Coronary artery (tissue), 2 donors: ENCODE measurements around the gene ARFGAP2.

Experiments used
- DNase-seq: peaks from one replicate; pipeline ENCODE4 v3.0.0-alpha.2; 2017; ENCODE audit warnings: low spot score
- H3K27ac ChIP-seq, 2 donors: fragments of 200-600 bp; sonication (generic); one replicate each; pipeline ENCODE4 v1.5.1; 2016 to 2019
- H3K4me3 ChIP-seq: fragments of 200-600 bp; sonication (generic); 2 replicates; pipeline ENCODE4 v1.5.1; 2016; ENCODE audit warnings: mild to moderate bottlenecking, moderate library complexity
- TF ChIP-seq, protein P1 (sequence below): fragments of 200-600 bp; sonication (generic); IDR thresholded peaks from one replicate; pipeline ENCODE4 v1.5.1; 2019; ENCODE audit warnings: antibody characterized with exemption

ARFGAP2 gene

DNA sequence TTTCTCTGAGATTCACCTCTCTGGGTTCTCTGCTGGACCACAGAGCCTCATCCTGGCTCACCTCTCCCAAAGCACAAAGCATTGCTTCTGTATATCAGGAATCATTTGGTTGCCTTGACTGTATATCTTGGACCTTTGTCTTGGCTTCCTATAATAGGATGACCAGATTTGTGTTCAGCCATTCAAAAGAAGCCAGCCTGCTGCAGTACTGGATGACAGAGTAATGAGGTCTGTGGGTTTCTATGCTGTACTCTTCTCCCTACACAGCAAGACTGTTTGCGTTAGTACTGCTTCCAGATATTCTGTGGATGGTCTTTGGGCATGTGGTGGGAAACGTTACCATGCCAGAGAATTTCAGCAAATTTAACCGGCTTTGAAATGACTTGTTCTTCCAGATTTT is 39.8 kb downstream of the ARFGAP2 start:
- DNase-seq: no peak
- no peak overlapping the region for H3K4me3 ChIP-seq
- H3K27ac ChIP-seq: no peak overlapping the region
- TF ChIP-seq, protein P1, sequence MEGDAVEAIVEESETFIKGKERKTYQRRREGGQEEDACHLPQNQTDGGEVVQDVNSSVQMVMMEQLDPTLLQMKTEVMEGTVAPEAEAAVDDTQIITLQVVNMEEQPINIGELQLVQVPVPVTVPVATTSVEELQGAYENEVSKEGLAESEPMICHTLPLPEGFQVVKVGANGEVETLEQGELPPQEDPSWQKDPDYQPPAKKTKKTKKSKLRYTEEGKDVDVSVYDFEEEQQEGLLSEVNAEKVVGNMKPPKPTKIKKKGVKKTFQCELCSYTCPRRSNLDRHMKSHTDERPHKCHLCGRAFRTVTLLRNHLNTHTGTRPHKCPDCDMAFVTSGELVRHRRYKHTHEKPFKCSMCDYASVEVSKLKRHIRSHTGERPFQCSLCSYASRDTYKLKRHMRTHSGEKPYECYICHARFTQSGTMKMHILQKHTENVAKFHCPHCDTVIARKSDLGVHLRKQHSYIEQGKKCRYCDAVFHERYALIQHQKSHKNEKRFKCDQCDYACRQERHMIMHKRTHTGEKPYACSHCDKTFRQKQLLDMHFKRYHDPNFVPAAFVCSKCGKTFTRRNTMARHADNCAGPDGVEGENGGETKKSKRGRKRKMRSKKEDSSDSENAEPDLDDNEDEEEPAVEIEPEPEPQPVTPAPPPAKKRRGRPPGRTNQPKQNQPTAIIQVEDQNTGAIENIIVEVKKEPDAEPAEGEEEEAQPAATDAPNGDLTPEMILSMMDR: no peak

GRCh38 chr11:47136327-47136726 is 40.4 kb downstream of the ARFGAP2 start:
- TF ChIP-seq, protein P1: no peak
- no peak for DNase-seq
- no peak overlapping the region for H3K4me3 ChIP-seq
- no peak overlapping the region for H3K27ac ChIP-seq

DNA sequence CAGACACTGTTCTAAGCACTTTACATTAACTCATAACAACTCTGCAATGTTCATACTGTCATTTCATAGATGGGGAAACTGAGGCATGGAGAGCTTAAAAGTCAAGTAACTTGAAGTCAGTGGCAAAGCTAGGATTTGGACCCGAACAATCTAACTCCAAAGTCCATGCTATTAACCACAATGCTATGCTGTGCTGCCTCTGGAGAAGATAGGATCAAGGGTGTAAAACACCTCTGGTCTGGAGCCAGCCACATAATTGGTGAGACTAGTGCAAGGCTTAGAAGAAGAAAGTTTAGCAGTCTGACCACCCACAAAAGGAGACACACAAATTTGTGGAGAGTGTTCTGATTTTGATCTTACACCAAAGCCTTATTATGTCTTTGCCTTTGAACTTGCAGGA is 43.7 kb downstream of the ARFGAP2 start:
- H3K4me3 ChIP-seq: no peak overlapping the region
- no peak overlapping the region for H3K27ac ChIP-seq
- DNase-seq: no peak
- TF ChIP-seq, protein P1: no peak

DNA sequence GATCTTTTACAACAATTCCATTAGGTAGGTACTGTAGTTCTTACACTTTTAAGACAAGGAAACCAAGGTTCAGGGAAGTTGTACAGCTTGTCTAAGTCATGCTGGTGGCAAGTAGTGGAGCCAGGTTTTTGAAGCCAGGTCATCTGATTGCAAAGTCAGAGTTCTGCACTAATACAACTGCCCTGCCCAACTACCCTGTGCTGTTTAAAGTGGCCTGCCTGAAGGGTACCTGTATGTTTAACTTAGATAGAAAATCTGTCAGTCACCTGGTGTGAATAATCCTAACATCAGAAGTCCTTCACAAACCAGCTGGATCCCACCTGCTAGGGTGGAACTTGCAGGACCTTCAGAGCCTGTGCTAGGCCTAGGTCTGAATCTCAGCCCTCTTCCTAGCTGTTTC is 44.2 kb downstream of the ARFGAP2 start:
- H3K4me3 ChIP-seq: no peak overlapping the region
- no peak for DNase-seq
- H3K27ac ChIP-seq: no peak overlapping the region
- TF ChIP-seq, protein P1: no peak

- DNase-seq: no peak
- H3K27ac ChIP-seq: no peak overlapping the region
- TF ChIP-seq, protein P1: no peak
- H3K4me3 ChIP-seq: no peak overlapping the region
Observed at GRCh38 chr11:47131136-47131535, 45.5 kb downstream of the ARFGAP2 start.

DNA sequence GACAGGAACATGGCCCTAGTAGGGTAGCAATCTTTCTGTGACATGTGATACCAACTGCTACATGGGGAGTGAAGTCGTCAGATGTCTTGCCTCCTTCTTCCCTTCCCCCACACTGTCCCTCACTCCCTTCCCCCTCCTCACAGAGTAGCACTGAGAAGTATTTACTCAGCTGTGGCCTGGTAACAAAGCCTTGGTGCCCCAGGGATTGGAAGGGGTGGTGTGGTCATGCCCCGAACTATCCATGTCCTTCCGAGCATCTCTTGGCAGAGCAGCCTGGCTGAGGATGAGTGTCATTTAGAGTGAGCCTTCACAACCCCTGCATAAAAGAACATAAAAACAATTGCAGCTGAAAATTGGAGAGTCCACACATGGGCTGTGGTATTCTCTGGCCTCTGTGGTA is 46.1 kb downstream of the ARFGAP2 start:
- TF ChIP-seq, protein P1: no peak
- Histone ChIP-seq H3K4me3 (no peak overlapping the region), H3K27ac (no peak overlapping the region)
- DNase-seq: no peak

- Histone ChIP-seq H3K27ac (no peak overlapping the region), H3K4me3 (no peak overlapping the region)
- TF ChIP-seq, protein P1: no peak
- no peak for DNase-seq
Observed at GRCh38 chr11:47127213-47127612, 49.5 kb downstream of the ARFGAP2 start.
